ENCODE results near the gene ZNF557.
"Not testable (repeated sequence)": the region's sequence is repeated elsewhere in the genome, so short reads cannot be mapped to it uniquely, and the experiment has no call there.

ZNF557 gene

GRCh38 chr19:7069042-7069903 lies at the start of gene ZNF557:
TSS of gene ZNF557 (plus strand) at chr19:7069703. CDS start at chr19:7075075, 5,372 bp downstream.
- DNase-seq = peak; percentile 98

GRCh38 chr19:7021331-7021730 lies 48.2 kb upstream of the ZNF557 start, which contains the start of gene MBD3L2B:
TSS of gene MBD3L2B (minus strand) at chr19:7021431. CDS start at chr19:7021397, 34 bp downstream.
- DNase-seq = not testable (repeated sequence)

- not testable (repeated sequence) for DNase-seq
These were observed 40.7 kb upstream of the ZNF557 start for GRCh38 chr19:7028790-7029189.

- not testable (repeated sequence) for DNase-seq
These were observed 39.2 kb upstream of the ZNF557 start, which contains the start of gene MBD3L5 for GRCh38 chr19:7030278-7030677. TSS of gene MBD3L5 (plus strand) at chr19:7030578. CDS start at chr19:7030612, 34 bp downstream.

GRCh38 chr19:7040079-7040478 lies 29.4 kb upstream of the ZNF557 start, which contains the start of gene MBD3L4:
TSS of gene MBD3L4 (minus strand) at chr19:7040179. CDS start at chr19:7040144, 35 bp downstream.
- not testable (repeated sequence) for DNase-seq

GRCh38 chr19:7041563-7041962 lies 27.9 kb upstream of the ZNF557 start:
- DNase-seq = not testable (repeated sequence)

GRCh38 chr19:7049021-7049420 lies 20.5 kb upstream of the ZNF557 start, which contains the start of gene MBD3L2:
TSS of gene MBD3L2 (plus strand) at chr19:7049321. CDS start at chr19:7049374, 53 bp downstream.
- not testable (repeated sequence) for DNase-seq

GRCh38 chr19:7051421-7051820 lies 18.1 kb upstream of the ZNF557 start:
- DNase-seq = not testable (repeated sequence)

- DNase-seq = not testable (repeated sequence)
These were observed 16.6 kb upstream of the ZNF557 start for GRCh38 chr19:7052896-7053295.

GRCh38 chr19:7054635-7055368 lies 14.7 kb upstream of the ZNF557 start:
- DNase-seq = not testable (repeated sequence)

- DNase-seq = not testable (repeated sequence)
These were observed 13.8 kb upstream of the ZNF557 start for GRCh38 chr19:7055679-7056078.

GRCh38 chr19:7056371-7056770 lies 13.1 kb upstream of the ZNF557 start:
- DNase-seq = not testable (repeated sequence)

- not testable (repeated sequence) for DNase-seq
These were observed 10.9 kb upstream of the ZNF557 start, which contains the start of gene MBD3L3 for GRCh38 chr19:7058576-7058975. TSS of gene MBD3L3 (minus strand) at chr19:7058676. CDS start at chr19:7058605, 71 bp downstream.

- not testable (repeated sequence) for DNase-seq
These were observed 9.5 kb upstream of the ZNF557 start for GRCh38 chr19:7059977-7060376.

- no peak for DNase-seq
These were observed 6.2 kb upstream of the ZNF557 start for GRCh38 chr19:7063339-7063738.

GRCh38 chr19:7063764-7064418 lies 5.6 kb upstream of the ZNF557 start:
- no peak for DNase-seq

GRCh38 chr19:7067122-7067521 lies 2.4 kb upstream of the ZNF557 start:
- DNase-seq = not testable (repeated sequence)

GRCh38 chr19:7067716-7068115 lies 1.8 kb upstream of the ZNF557 start:
- no peak for DNase-seq

- no peak for DNase-seq
These were observed 904 bp upstream of the ZNF557 start for GRCh38 chr19:7068599-7068998.

- DNase-seq = no peak
These were observed 362 bp downstream of the ZNF557 start for GRCh38 chr19:7069904-7070226.

- DNase-seq = no peak
These were observed 3.0 kb downstream of the ZNF557 start for GRCh38 chr19:7072541-7072940.

- DNase-seq = no peak
These were observed 5.3 kb downstream of the ZNF557 start for GRCh38 chr19:7074705-7075282.
